ENCODE measurements around the gene WDR91.
"Not testable (repeated sequence)": the region's sequence is repeated elsewhere in the genome, so short reads cannot be mapped to it uniquely, and the experiment has no call there.

Gene WDR91

DNA sequence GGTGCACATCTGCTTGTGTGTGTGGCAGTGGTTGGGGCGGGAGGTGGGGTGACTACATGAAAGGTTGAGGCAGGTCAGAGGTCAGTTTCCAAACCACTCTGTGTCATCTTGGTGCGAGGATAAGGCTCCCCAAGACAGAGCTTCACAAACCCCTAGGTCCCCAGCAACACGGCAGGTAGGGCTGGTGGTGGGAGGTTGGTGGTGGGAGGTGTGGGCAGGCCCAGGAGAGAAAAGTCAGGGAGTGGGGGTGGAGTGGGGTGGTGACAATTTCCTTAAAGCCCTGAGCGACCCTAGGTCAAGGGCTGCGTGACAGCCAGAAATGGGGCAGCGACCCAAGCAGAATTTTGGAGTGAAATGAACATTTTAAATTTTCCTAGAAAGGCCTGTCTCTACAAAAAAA lies 20.8 kb upstream of the WDR91 start:
- Histone ChIP-seq H3K9ac (ENCODE audit: low read depth, low read length) (no peak overlapping the region), H3K9me3 (ENCODE audit: insufficient read depth, low read depth, low read length) (no peaks in the 10 kb centered on the region), H3K4me3 (ENCODE audit: low read length) (no peak overlapping the region), H3K36me3 (ENCODE audit: insufficient read depth, low read length) (no peaks in the 10 kb centered on the region), H3K4me1 (ENCODE audit: insufficient read depth, low read length) (no peaks in the 10 kb centered on the region), H3K27ac (ENCODE audit: low read depth, low read length) (no peak overlapping the region), H3K27me3 (ENCODE audit: insufficient read depth, low read length) (no peaks in the 10 kb centered on the region)
- WGBS = 94% methylated on average over 6 of the region's 6 CpGs

DNA sequence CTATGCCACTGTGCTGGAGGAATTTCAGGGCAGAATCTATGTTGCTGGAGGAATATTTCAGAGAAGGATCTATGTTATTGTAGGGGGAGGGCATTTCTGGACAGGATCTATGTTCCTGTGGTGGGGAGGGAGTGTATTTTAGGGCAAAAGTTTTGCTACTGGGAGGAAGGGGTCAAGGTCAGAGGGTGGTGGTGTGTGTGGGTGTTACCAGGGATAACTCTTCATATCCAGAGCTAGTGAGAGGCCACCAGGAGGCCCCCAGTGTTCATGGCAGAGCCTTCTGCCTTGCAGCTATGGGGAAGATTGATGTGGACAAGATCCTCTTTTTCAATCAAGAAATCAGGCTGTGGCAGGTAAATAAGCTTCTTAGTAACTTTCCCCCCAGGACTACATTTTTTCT lies 20.4 kb upstream of the WDR91 start:
- Histone ChIP-seq H3K27ac (ENCODE audit: low read depth, low read length) (no peak overlapping the region), H3K9ac (ENCODE audit: low read depth, low read length) (no peak overlapping the region), H3K9me3 (ENCODE audit: insufficient read depth, low read depth, low read length) (no peaks in the 10 kb centered on the region), H3K4me3 (ENCODE audit: low read length) (no peak overlapping the region), H3K4me1 (ENCODE audit: insufficient read depth, low read length) (no peaks in the 10 kb centered on the region), H3K27me3 (ENCODE audit: insufficient read depth, low read length) (no peaks in the 10 kb centered on the region), H3K36me3 (ENCODE audit: insufficient read depth, low read length) (no peaks in the 10 kb centered on the region)

- H3K27me3 ChIP-seq (ENCODE audit: insufficient read depth, low read length) = no peaks in the 10 kb centered on the region
- H3K27ac ChIP-seq (ENCODE audit: low read depth, low read length) = no peak overlapping the region
- 0 out of 2 replicates have a peak, but pooled peaks cover 2% of the 10 kb centered on the region for H3K9me3 ChIP-seq (ENCODE audit: insufficient read depth, low read depth, low read length)
- 100% methylated on average over 1 of the region's 1 CpG for WGBS
- H3K36me3 ChIP-seq (ENCODE audit: insufficient read depth, low read length) = no peaks in the 10 kb centered on the region
- H3K4me1 ChIP-seq (ENCODE audit: insufficient read depth, low read length) = peaks cover 10% of the 10 kb centered on the region; the same call in 1 of the 2 replicates
- no peak overlapping the region for H3K9ac ChIP-seq (ENCODE audit: low read depth, low read length)
- H3K4me3 ChIP-seq (ENCODE audit: low read length) = no peak overlapping the region
These were observed 12.7 kb upstream of the WDR91 start for GRCh38 chr7:135224027-135224426.

- Histone ChIP-seq H3K27ac (ENCODE audit: low read depth, low read length) (no peak overlapping the region), H3K4me1 (ENCODE audit: insufficient read depth, low read length) (peaks cover 10% of the 10 kb centered on the region; the same call in 1 of the 2 replicates), H3K4me3 (ENCODE audit: low read length) (no peak overlapping the region), H3K9me3 (ENCODE audit: insufficient read depth, low read depth, low read length) (0 out of 2 replicates have a peak, but pooled peaks cover 2% of the 10 kb centered on the region), H3K9ac (ENCODE audit: low read depth, low read length) (no peak overlapping the region), H3K36me3 (ENCODE audit: insufficient read depth, low read length) (no peaks in the 10 kb centered on the region), H3K27me3 (ENCODE audit: insufficient read depth, low read length) (no peaks in the 10 kb centered on the region)
- WGBS = 91% methylated on average over 5 of the region's 5 CpGs
These were observed 6.6 kb upstream of the WDR91 start for GRCh38 chr7:135217645-135218509.

GRCh38 chr7:135215698-135216097 lies 4.4 kb upstream of the WDR91 start:
- 85% methylated on average over 3 of the region's 3 CpGs for whole genome bisulfite sequencing
- H3K9ac ChIP-seq (ENCODE audit: low read depth, low read length) = no peak overlapping the region

GRCh38 chr7:135215180-135215579 lies 3.9 kb upstream of the WDR91 start:
- 94% methylated on average over 4 of the region's 4 CpGs for WGBS
- H3K9me3 ChIP-seq (ENCODE audit: insufficient read depth, low read depth, low read length) = no peaks in the 10 kb centered on the region
- H3K4me1 ChIP-seq (ENCODE audit: insufficient read depth, low read length) = no peaks in the 10 kb centered on the region
- H3K27ac ChIP-seq (ENCODE audit: low read depth, low read length) = no peak overlapping the region
- no peaks in the 10 kb centered on the region for H3K36me3 ChIP-seq (ENCODE audit: insufficient read depth, low read length)
- H3K4me3 ChIP-seq (ENCODE audit: low read length) = no peak overlapping the region
- peaks cover 9% of the 10 kb centered on the region for H3K27me3 ChIP-seq (ENCODE audit: insufficient read depth, low read length)
- H3K9ac ChIP-seq (ENCODE audit: low read depth, low read length) = no peak overlapping the region

More at GRCh38 chr7:135215698-135216097, 4.4 kb upstream of the WDR91 start:
- Histone ChIP-seq H3K4me3 (ENCODE audit: low read length) (no peak overlapping the region), H3K27ac (ENCODE audit: low read depth, low read length) (no peak overlapping the region), H3K9me3 (ENCODE audit: insufficient read depth, low read depth, low read length) (0 out of 2 replicates have a peak, but pooled peaks cover 2% of the 10 kb centered on the region), H3K36me3 (ENCODE audit: insufficient read depth, low read length) (no peaks in the 10 kb centered on the region), H3K4me1 (ENCODE audit: insufficient read depth, low read length) (no peaks in the 10 kb centered on the region), H3K27me3 (ENCODE audit: insufficient read depth, low read length) (peaks cover 3% of the 10 kb centered on the region)

DNA sequence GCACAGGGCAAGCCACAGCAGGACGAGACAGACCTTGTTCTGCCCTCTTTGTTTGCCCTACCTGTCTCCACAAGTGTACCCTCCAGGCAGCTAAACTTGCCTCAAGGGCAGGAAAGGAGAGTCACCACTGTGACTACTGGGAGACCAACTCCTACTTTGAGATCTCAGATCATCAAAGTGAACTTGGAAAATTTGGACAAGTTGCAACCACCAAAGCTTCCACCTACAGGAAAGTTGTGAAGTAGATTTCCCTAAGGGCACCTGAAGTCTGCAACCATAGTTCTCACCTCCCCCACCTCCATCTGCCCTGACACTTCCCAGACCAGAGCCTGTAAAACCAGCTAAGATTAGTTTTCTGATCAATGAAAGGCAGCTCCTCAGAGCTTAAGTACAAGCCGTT lies 2.5 kb upstream of the WDR91 start:
- WGBS = 84% methylated on average over 2 of the region's 2 CpGs
- no peaks in the 10 kb centered on the region for H3K4me1 ChIP-seq (ENCODE audit: insufficient read depth, low read length)
- H3K9me3 ChIP-seq (ENCODE audit: insufficient read depth, low read depth, low read length) = no peaks in the 10 kb centered on the region
- H3K27ac ChIP-seq (ENCODE audit: low read depth, low read length) = no peak overlapping the region
- H3K36me3 ChIP-seq (ENCODE audit: insufficient read depth, low read length) = no peaks in the 10 kb centered on the region
- peaks cover 9% of the 10 kb centered on the region for H3K27me3 ChIP-seq (ENCODE audit: insufficient read depth, low read length)
- H3K9ac ChIP-seq (ENCODE audit: low read depth, low read length) = no peak overlapping the region
- no peak overlapping the region for H3K4me3 ChIP-seq (ENCODE audit: low read length)

DNA sequence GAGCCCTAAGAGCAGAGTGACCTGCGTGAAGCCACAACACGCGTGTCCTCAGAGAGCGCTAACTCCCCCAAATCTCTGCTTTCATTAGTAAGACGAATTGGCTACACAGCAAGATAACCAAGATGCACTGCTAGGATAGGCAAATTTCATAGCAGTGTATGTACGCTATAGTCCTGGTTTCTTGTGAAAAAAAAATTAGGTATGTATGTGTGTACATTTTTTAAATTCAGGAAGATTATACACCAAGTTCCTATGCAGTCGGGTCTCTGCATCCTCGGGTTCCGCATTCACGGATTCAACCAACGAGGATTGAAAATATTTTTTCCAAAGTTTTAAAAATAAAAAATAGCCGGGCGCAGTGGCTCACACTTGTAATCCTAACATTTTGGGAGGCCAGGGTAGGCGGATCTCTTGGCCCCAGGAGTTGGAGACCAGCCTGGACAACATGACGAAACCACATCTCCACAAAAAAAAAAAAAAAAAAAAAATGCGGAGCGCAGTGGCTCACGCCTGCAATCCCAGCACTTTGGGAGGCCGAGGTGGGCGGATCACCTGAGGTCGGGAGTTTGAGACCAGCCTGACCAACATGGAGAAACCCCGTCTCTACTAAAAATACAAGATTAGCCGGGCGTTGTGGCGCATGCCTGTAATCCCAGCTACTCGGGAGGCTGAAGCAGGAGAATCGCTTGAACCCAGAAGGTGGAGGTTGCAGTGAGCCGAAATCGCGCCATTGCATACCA lies 790 bp upstream of the WDR91 start:
- 72% methylated on average over 30 of the region's 30 CpGs for WGBS
- H3K4me3 ChIP-seq (ENCODE audit: low read length) = peak overlapping the region; percentile 93
- H3K9me3 ChIP-seq (ENCODE audit: insufficient read depth, low read depth, low read length); H3K36me3 ChIP-seq (ENCODE audit: insufficient read depth, low read length); H3K27me3 ChIP-seq (ENCODE audit: insufficient read depth, low read length); H3K4me1 ChIP-seq (ENCODE audit: insufficient read depth, low read length): not testable (repeated sequence)
- H3K27ac ChIP-seq (ENCODE audit: low read depth, low read length) = 0 out of 2 replicates have a peak overlapping the region, but pooled peaks have one; percentile 61
- peak overlapping the region; percentile 86 for H3K9ac ChIP-seq (ENCODE audit: low read depth, low read length)

DNA sequence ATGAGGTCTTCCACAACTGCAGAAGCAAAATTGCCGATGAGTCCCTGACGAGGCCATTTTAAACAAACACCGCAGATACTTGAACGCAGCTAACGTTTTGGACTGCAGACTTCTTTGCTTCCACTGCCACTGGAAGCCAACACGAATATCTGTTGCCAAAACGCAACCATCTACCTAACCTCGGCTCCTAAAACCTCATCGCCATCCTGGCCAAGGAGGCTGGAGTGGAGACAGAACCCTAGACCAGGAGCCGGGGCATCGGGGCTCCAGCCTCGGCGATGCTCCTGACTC lies 493 bp downstream of the WDR91 start:
- no peak overlapping the region for H3K27ac ChIP-seq (ENCODE audit: low read depth, low read length)
- H3K4me3 ChIP-seq (ENCODE audit: low read length) = peak overlapping the region; percentile 93
- H3K4me1 ChIP-seq (ENCODE audit: insufficient read depth, low read length) = no peaks in the 10 kb centered on the region
- H3K27me3 ChIP-seq (ENCODE audit: insufficient read depth, low read length) = peaks cover 9% of the 10 kb centered on the region
- peak overlapping the region; percentile 79 for H3K9ac ChIP-seq (ENCODE audit: low read depth, low read length)
- H3K36me3 ChIP-seq (ENCODE audit: insufficient read depth, low read length) = no peaks in the 10 kb centered on the region
- H3K9me3 ChIP-seq (ENCODE audit: insufficient read depth, low read depth, low read length) = no peaks in the 10 kb centered on the region
- 10% methylated on average over 13 of the region's 13 CpGs for WGBS

GRCh38 chr7:135209225-135209834 lies 2.0 kb downstream of the WDR91 start:
- Histone ChIP-seq H3K36me3 (ENCODE audit: insufficient read depth, low read length) (peaks cover 4% of the 10 kb centered on the region; the same call in 1 of the 2 replicates), H3K4me3 (ENCODE audit: low read length) (no peak overlapping the region), H3K9me3 (ENCODE audit: insufficient read depth, low read depth, low read length) (no peaks in the 10 kb centered on the region), H3K27me3 (ENCODE audit: insufficient read depth, low read length) (peaks cover 9% of the 10 kb centered on the region), H3K4me1 (ENCODE audit: insufficient read depth, low read length) (no peaks in the 10 kb centered on the region), H3K9ac (ENCODE audit: low read depth, low read length) (no peak overlapping the region), H3K27ac (ENCODE audit: low read depth, low read length) (no peak overlapping the region)
- 98% methylated on average over 6 of the region's 7 CpGs for WGBS

DNA sequence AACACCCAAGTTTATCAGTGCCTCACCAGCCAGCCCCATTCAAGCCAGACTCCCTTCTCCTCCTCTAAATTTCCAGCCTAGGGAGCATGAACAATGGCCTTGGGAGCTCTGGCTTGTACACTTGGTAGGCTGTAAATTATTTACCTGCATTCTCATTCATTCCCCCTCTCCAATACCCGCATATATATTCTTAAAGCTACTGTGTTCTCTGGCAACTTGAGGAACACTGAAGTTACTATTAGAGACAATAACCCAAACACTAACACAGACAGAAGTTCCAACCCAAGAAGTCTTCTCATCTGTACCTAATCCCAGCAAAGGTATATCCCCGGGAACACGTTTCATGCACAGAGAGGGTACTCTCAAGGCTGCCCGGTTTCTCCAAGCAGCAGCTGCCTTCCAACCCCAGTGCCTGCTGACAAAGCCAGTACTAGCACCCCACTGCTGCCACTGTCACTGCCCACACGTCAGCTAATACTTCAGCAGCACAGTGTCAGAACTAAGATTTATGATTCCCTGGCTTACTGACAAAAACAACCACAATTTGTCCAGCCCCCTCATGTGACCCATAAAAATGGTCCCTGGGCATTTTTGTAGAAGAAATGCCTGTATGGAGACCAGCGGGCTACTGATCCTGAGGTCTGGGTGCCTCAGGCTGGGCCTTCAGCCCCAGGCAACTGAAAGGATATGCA lies 3.1 kb downstream of the WDR91 start:
- H3K4me3 ChIP-seq (ENCODE audit: low read length) = no peak overlapping the region
- no peaks in the 10 kb centered on the region for H3K4me1 ChIP-seq (ENCODE audit: insufficient read depth, low read length)
- no peak overlapping the region for H3K9ac ChIP-seq (ENCODE audit: low read depth, low read length)

More for the DNA sequence above, 3.1 kb downstream of the WDR91 start:
- Histone ChIP-seq H3K9me3 (ENCODE audit: insufficient read depth, low read depth, low read length) (no peaks in the 10 kb centered on the region), H3K27ac (ENCODE audit: low read depth, low read length) (no peak overlapping the region), H3K27me3 (ENCODE audit: insufficient read depth, low read length) (peaks cover 9% of the 10 kb centered on the region), H3K36me3 (ENCODE audit: insufficient read depth, low read length) (peaks cover 5% of the 10 kb centered on the region)
- WGBS = 94% methylated on average over 6 of the region's 6 CpGs

Measured in HUES64 (cell line).